ENCODE data around the gene PRRT4. TPM values are rescaled to one million over a fixed set of nuclear protein-coding genes. Genes with fewer than 3 reads are reported as not detected.

Gene PRRT4
- total and polyA plus RNA-seq, 2 of the 13 experiments (the other 11 are each of a cell fraction or from before 2014, with no cell fraction given) = not detected

GRCh38 chr7:128344431-128344774, 17.1 kb downstream of the PRRT4 start (continued):
- TF ChIP-seq SKIL (CRISPR knock-in tag; IDR thresholded peaks at IDR 0.05; ENCODE audit: borderline replicate concordance) = no peak

GRCh38 chr7:128343554-128344430, 17.7 kb downstream of the PRRT4 start, which contains the start of gene RBM28:
Gene RBM28, minus strand, starts transcription at chr7:128343908. Its CDS starts 115 bp downstream, at chr7:128343793.
- H3K4me1 ChIP-seq (ENCODE audit: insufficient read depth, low read length) = peaks cover 19% of the 10 kb centered on the region
- peaks cover 30% of the 10 kb centered on the region for H3K79me2 ChIP-seq (ENCODE audit: insufficient read depth, low read length)
- DNase-seq (ENCODE audit: low spot score) (peak; percentile 88), FAIRE-seq (peak; percentile 83), ATAC-seq (peak; percentile 94)
- peak within 1 kb of the TSS; percentile 75 for H3K27ac ChIP-seq (ENCODE audit: extremely low read length, insufficient read depth, low read length)
- peak within 1 kb of the TSS; percentile 79 for H3K9ac ChIP-seq (ENCODE audit: insufficient read depth, low read depth, low read length)
- H3K4me2 ChIP-seq (ENCODE audit: low read depth, low read length) = peak within 1 kb of the TSS; percentile 80
- no peaks in the 10 kb centered on the region for H3K9me3 ChIP-seq (ENCODE audit: low read length)
- peak within 1 kb of the TSS; percentile 98 for H2AFZ ChIP-seq (ENCODE audit: low read length)
- H3K4me3 ChIP-seq (replicated peaks in 1 of 3; ENCODE audit: insufficient read depth in 1 of 3, low read depth in 2 of 3, low read length in 3 of 3) = peak within 1 kb of the TSS; percentile 76 to 82 (median 79)
- H4K20me1 ChIP-seq (ENCODE audit: insufficient read depth, low read length) = peaks cover 2% of the 10 kb centered on the region; the same call in 1 of the 2 replicates
- H3K27me3 ChIP-seq (ENCODE audit: control insufficient read depth in 1 of 2, insufficient read depth in 2 of 2, low read length in 2 of 2) = no peaks in the 10 kb centered on the region
- ChIA-PET POLR2A (interaction anchor here (0.6 to 1.1 kb wide), 7 partner anchors 32 to 338 kb away, joined by 3 to 4 read pairs (median 3); no protein-coding TSS in a partner anchor), CTCF (ENCODE audit: low intra/inter-chr PET ratio, low total read pairs) (no interaction called here)
- no TSS peak for BruUV-seq (replicated peaks)
- in situ Hi-C loops (cut with HindIII; ENCODE audit: extremely low pct_ligation_motif_present, low pct_unique_long_range_greater_than_20kb) (no loop called here), intact Hi-C loops (cut with micrococcal nuclease; ENCODE audit: unreplicated experiment) (no loop called here)
- H3K36me3 ChIP-seq (replicated peaks in 1 of 2; ENCODE audit: control insufficient read depth in 1 of 2, insufficient read depth in 2 of 2, low read length in 2 of 2) = peaks cover 3 to 10% of the 10 kb centered on the region in 2 experiments; a peak in 4 of 5 replicates
- WGBS (ENCODE audit: low lambda C conversion rate) = 23% methylated on average over 33 of the region's 49 CpGs
- peak; percentile 73 for TF ChIP-seq CREM (IDR thresholded peaks at IDR 0.05)
- TF ChIP-seq CREM (CRISPR knock-in tag; IDR thresholded peaks at IDR 0.05) = 0 out of 2 replicates have a peak, but pooled peaks have one; percentile 11
- TF ChIP-seq KIAA2018 (CRISPR knock-in tag; IDR thresholded peaks at IDR 0.05; ENCODE audit: borderline replicate concordance) = no peak
- TF ChIP-seq ZNF644 (CRISPR knock-in tag; IDR thresholded peaks at IDR 0.05; ENCODE audit: low read depth) = no peak
- TF ChIP-seq PAWR (CRISPR knock-in tag; IDR thresholded peaks at IDR 0.05; ENCODE audit: borderline replicate concordance) = 0 out of 2 replicates have a peak, but pooled peaks have one; percentile 95
- TF ChIP-seq HOXA9 (CRISPR knock-in tag; IDR thresholded peaks at IDR 0.05; ENCODE audit: borderline replicate concordance) = peak; percentile 99
- peak; percentile 99 for TF ChIP-seq ZNF136 (CRISPR knock-in tag; IDR thresholded peaks at IDR 0.05; ENCODE audit: low read depth)
- TF ChIP-seq NR2F1 (CRISPR knock-in tag; IDR thresholded peaks at IDR 0.05) = no peak
- peak; percentile 99 for TF ChIP-seq RNF2 (conservative IDR thresholded peaks at IDR 0.05; ENCODE audit: low read depth)
- TF ChIP-seq SOX5 (CRISPR knock-in tag; IDR thresholded peaks at IDR 0.05; ENCODE audit: borderline replicate concordance) = peak; percentile 80; the same call in 1 of the 2 replicates

Data from HepG2 (cell line).